Measurements from ENCODE around the gene ADAMTS18. TPM values are rescaled to one million over a fixed set of nuclear protein-coding genes. Genes with fewer than 3 reads are reported as not detected.

ADAMTS18 gene
- total RNA-seq, 1 donor from 2014 or later = not detected

GRCh38 chr16:77364770-77365169 lies 70.1 kb downstream of the ADAMTS18 start:
- intact Hi-C loops (cut with micrococcal nuclease) = no loop called here
- no peaks in the 10 kb centered on the region for H3K27me3 ChIP-seq (ENCODE audit: low read depth)
- no peak overlapping the region for H3K4me3 ChIP-seq
- no peak for DNase-seq
- no peaks in the 10 kb centered on the region for H3K9me3 ChIP-seq (replicated peaks)
- no peak overlapping the region for H3K27ac ChIP-seq (replicated peaks)
- TF ChIP-seq CTCF (IDR thresholded peaks at IDR 0.05; ENCODE audit: borderline replicate concordance) = no peak
- no peaks in the 10 kb centered on the region for H3K36me3 ChIP-seq
- H3K4me1 ChIP-seq = no peaks in the 10 kb centered on the region

GRCh38 chr16:77359065-77359502 lies 75.8 kb downstream of the ADAMTS18 start:
- no peak overlapping the region for H3K27ac ChIP-seq (replicated peaks)
- H3K27me3 ChIP-seq (ENCODE audit: low read depth) = peaks cover 3% of the 10 kb centered on the region
- H3K9me3 ChIP-seq (replicated peaks) = no peaks in the 10 kb centered on the region
- intact Hi-C loops (cut with micrococcal nuclease) = no loop called here
- TF ChIP-seq CTCF (IDR thresholded peaks at IDR 0.05; ENCODE audit: borderline replicate concordance) = no peak
- no peak for DNase-seq
- H3K4me3 ChIP-seq = no peak overlapping the region
- no peaks in the 10 kb centered on the region for H3K36me3 ChIP-seq
- no peaks in the 10 kb centered on the region for H3K4me1 ChIP-seq

GRCh38 chr16:77353587-77354263 lies 81.1 kb downstream of the ADAMTS18 start:
- intact Hi-C loops (cut with micrococcal nuclease) = no loop called here
- Histone ChIP-seq H3K4me1 (no peaks in the 10 kb centered on the region), H3K36me3 (no peaks in the 10 kb centered on the region), H3K27me3 (ENCODE audit: low read depth) (peaks cover 3% of the 10 kb centered on the region), H3K9me3 (replicated peaks) (no peaks in the 10 kb centered on the region), H3K27ac (replicated peaks) (no peak overlapping the region), H3K4me3 (no peak overlapping the region)
- no peak for DNase-seq
- no peak for TF ChIP-seq CTCF (IDR thresholded peaks at IDR 0.05; ENCODE audit: borderline replicate concordance)

- peaks cover 13% of the 10 kb centered on the region for H3K9me3 ChIP-seq (replicated peaks)
- H3K4me3 ChIP-seq = no peak overlapping the region
- H3K27me3 ChIP-seq (ENCODE audit: low read depth) = no peaks in the 10 kb centered on the region
- no peak for TF ChIP-seq CTCF (IDR thresholded peaks at IDR 0.05; ENCODE audit: borderline replicate concordance)
- no peaks in the 10 kb centered on the region for H3K4me1 ChIP-seq
- no peak for DNase-seq
- intact Hi-C loops (cut with micrococcal nuclease) = no loop called here
- no peaks in the 10 kb centered on the region for H3K36me3 ChIP-seq
- no peak overlapping the region for H3K27ac ChIP-seq (replicated peaks)
Observed at GRCh38 chr16:77344341-77344740, 90.5 kb downstream of the ADAMTS18 start.

GRCh38 chr16:77336637-77337036 lies 98.2 kb downstream of the ADAMTS18 start:
- TF ChIP-seq CTCF (IDR thresholded peaks at IDR 0.05; ENCODE audit: borderline replicate concordance) = no peak
- intact Hi-C loops (cut with micrococcal nuclease) = no loop called here
- H3K36me3 ChIP-seq = no peaks in the 10 kb centered on the region
- no peak overlapping the region for H3K4me3 ChIP-seq
- H3K27ac ChIP-seq (replicated peaks) = no peak overlapping the region
- no peaks in the 10 kb centered on the region for H3K9me3 ChIP-seq (replicated peaks)
- H3K27me3 ChIP-seq (ENCODE audit: low read depth) = peaks cover 5% of the 10 kb centered on the region
- DNase-seq = no peak
- H3K4me1 ChIP-seq = no peaks in the 10 kb centered on the region

Measured in left ventricle myocardium inferior (tissue), 1 donor.